ENCODE results near the gene KCNK10. TPM values are rescaled to one million over a fixed set of nuclear protein-coding genes. Genes with fewer than 3 reads are reported as not detected.

Gene KCNK10
- polyA plus RNA-seq, 1 experiment: not detected

GRCh38 chr14:88154926-88155325, 168.1 kb downstream of the KCNK10 start:
- Histone ChIP-seq H3K36me3 (ENCODE audit: control insufficient read depth, insufficient read depth, low read length) (no peaks in the 10 kb centered on the region), H3K4me3 (ENCODE audit: low read depth, low read length) (no peak overlapping the region), H3K27me3 (ENCODE audit: control insufficient read depth, insufficient read depth, low read length) (no peaks in the 10 kb centered on the region)
- DNase-seq (ENCODE audit: low read depth): no peak
- CTCF ChIA-PET: no interaction called here
- TF ChIP-seq CTCF (IDR thresholded peaks at IDR 0.05; ENCODE audit: insufficient read depth, low read depth, low read length): no peak
- POLR2A ChIA-PET: no interaction called here

DNA sequence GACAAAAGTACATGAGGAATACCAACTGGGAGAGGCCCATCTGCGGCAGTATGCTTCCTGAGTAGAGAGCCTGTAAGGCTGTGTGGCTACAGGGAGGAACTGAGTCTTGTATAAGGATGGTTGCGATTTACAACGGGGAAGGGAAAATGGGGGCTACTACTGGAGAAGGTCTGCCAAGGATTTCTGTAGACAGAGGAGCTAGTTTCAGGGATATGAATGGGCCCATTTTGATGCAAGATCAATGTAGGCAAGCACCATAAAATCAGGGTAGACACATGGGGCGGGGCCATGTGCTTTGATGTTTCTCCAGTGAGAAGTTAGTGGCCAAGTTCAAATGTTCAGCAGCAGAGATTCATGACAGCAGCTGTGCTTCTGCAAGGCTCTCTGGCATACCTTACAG, 168.7 kb downstream of the KCNK10 start:
- Histone ChIP-seq H3K27me3 (ENCODE audit: control insufficient read depth, insufficient read depth, low read length) (no peaks in the 10 kb centered on the region), H3K36me3 (ENCODE audit: control insufficient read depth, insufficient read depth, low read length) (no peaks in the 10 kb centered on the region), H3K4me3 (ENCODE audit: low read depth, low read length) (no peak overlapping the region)
- ChIA-PET CTCF (no interaction called here), POLR2A (no interaction called here)
- no peak for TF ChIP-seq CTCF (IDR thresholded peaks at IDR 0.05; ENCODE audit: insufficient read depth, low read depth, low read length)
- no peak for DNase-seq (ENCODE audit: low read depth)

DNA sequence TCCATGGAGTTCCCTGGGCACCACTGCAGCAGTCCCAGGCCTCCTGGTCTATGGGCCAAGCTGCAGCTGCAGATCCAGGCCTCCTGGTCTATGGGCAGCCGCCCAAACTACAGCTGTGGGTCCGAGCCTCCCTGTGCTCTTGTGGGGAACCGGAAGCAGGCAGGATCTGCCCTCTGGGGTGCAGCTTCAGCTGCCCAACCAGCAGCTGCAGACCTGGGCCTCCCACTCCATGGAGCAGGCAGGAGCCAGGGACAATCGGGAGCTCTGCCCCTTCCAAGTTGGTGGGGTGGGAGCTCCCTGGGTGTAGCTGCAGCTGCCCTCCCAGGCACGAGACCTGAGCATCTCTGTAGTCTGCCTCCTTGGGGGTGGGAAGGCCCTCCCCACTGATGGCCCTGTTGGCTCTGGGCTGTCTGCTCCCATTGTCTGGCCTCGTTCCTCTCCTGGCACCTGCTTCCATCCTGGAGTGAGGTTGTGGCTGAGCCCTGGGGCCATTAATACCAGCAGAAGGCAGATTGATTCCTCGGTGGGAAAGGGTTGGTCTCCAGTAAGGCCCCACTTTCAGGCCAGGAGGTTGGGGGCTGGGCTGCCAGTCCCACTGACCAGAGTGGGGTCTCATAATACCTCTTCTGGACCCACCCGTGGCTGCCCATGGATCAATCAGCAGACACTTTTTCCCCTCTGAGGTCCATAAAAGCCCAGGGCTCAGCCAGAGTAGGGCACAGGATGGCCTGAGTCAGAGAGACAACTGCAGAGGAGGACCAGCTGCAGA, 176.0 kb downstream of the KCNK10 start:
- DNase-seq (ENCODE audit: low read depth): no peak
- ChIA-PET POLR2A (no interaction called here), CTCF (no interaction called here)
- no peak for TF ChIP-seq CTCF (IDR thresholded peaks at IDR 0.05; ENCODE audit: insufficient read depth, low read depth, low read length)
- Histone ChIP-seq H3K36me3 (ENCODE audit: control insufficient read depth, insufficient read depth, low read length) (no peaks in the 10 kb centered on the region), H3K4me3 (ENCODE audit: low read depth, low read length) (no peak overlapping the region), H3K27me3 (ENCODE audit: control insufficient read depth, insufficient read depth, low read length) (no peaks in the 10 kb centered on the region)

GRCh38 chr14:88143810-88144209, 179.3 kb downstream of the KCNK10 start:
- H3K36me3 ChIP-seq (ENCODE audit: control insufficient read depth, insufficient read depth, low read length): no peaks in the 10 kb centered on the region
- no peak for DNase-seq (ENCODE audit: low read depth)
- ChIA-PET POLR2A (no interaction called here), CTCF (no interaction called here)
- H3K27me3 ChIP-seq (ENCODE audit: control insufficient read depth, insufficient read depth, low read length): no peaks in the 10 kb centered on the region
- TF ChIP-seq CTCF (IDR thresholded peaks at IDR 0.05; ENCODE audit: insufficient read depth, low read depth, low read length): no peak
- no peak overlapping the region for H3K4me3 ChIP-seq (ENCODE audit: low read depth, low read length)

DNA sequence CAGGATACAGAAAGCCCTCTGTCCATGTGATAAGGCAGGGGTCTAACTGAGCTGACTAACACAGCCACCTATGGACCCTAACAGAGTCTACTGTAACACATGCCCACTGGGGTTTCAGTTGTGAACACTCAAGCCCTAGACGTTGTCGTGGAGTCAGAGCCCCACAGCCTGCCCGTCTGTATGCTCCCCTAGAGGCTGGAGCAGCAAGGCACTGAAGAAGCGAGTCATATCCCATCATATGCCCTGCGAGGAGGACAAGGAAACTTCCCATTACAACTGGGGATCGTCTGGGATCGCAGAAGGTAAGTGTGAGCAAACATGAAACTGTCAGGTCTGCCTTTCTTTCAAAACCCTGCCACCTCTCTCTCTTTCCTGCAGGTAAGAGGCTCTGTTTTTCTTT, 180.1 kb downstream of the KCNK10 start:
- ChIA-PET POLR2A (no interaction called here), CTCF (interaction anchor here (1.2 kb wide), 1 partner anchor 32 kb away, joined by 3 read pairs; no protein-coding TSS in a partner anchor)
- TF ChIP-seq CTCF (IDR thresholded peaks at IDR 0.05; ENCODE audit: insufficient read depth, low read depth, low read length): no peak
- H3K4me3 ChIP-seq (ENCODE audit: low read depth, low read length): no peak overlapping the region
- H3K27me3 ChIP-seq (ENCODE audit: control insufficient read depth, insufficient read depth, low read length): no peaks in the 10 kb centered on the region
- no peak for DNase-seq (ENCODE audit: low read depth)
- H3K36me3 ChIP-seq (ENCODE audit: control insufficient read depth, insufficient read depth, low read length): no peaks in the 10 kb centered on the region
